Erythroblast (primary cell): Measurements from ENCODE around the gene RIMS3.

ENCODE experiments used
- GATA1 ChIP-seq: IDR thresholded peaks from 2 replicates; pipeline ENCODE4 v1.6.1; 2011; ENCODE audit warnings: low read depth, mild to moderate bottlenecking, control low read depth, low read length, moderate library complexity
- POLR2A ChIP-seq: IDR thresholded peaks from 2 replicates; pipeline ENCODE4 v1.6.1; 2011; ENCODE audit warnings: mild to moderate bottlenecking, low read length

DNA sequence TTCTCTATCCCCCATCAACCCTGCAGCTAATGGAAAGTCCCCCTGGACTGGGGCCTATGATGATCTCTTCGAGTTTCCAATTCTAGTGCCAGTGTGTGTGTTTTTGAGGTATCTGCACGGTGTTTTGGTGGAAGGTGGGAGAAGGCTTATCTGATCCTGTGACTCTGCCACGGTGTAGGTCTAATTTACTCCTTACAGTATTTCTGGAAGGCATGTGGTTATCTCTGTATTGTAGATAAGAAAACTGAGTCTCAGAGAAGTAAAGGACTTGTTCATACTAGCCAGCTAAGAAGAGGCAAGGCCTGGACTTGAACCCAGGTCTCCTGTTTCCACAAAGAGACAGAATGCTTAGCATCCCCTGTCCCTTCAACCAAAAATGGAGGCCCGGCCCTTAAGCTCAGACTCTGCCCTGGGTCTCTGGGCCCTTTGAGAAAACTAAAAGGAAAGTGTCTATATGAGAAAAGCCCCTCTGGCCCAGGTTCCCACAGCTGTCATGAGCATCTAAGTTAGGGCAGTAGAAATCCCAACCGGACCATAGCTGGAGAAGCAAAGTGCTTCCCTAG is 20.3 kb downstream of the RIMS3 start:
- TF ChIP-seq POLR2A (no peak), GATA1 (no peak)
